A673 (cell line): ENCODE results near the gene ATXN7L2. TPM values are rescaled to one million over a fixed set of nuclear protein-coding genes. Genes with fewer than 3 reads are reported as not detected.

Experiments
- BruUV-seq: library from RNA; stranded (reverse); fragments of 400-500 nt; replicated peaks from 2 replicates; lab custom pipeline; 2021; lab: Mats Ljungman, UMichigan
- CTCF ChIA-PET: fragments of 300-600 bp; sonication (Branson Sonifier 250); formaldehyde crosslinking; loops from one replicate; lab custom pipeline; 2022; ENCODE audit warnings: antibody characterized with exemption; lab: Charles Lee
- POLR2A ChIA-PET: fragments of 300-600 bp; sonication (Branson Sonifier 250); formaldehyde crosslinking; loops from one replicate; lab custom pipeline; 2022; ENCODE audit warnings: antibody characterized with exemption; ENCODE audit not compliant: low non-redundant PET; lab: Charles Lee
- DNase-seq: peaks from one replicate; pipeline ENCODE4 v3.0.0-alpha.2; 2015; ENCODE audit warnings: low spot score
- H3K27ac ChIP-seq: fragments of 200-600 bp; sonication (generic); 2 replicates; pipeline ENCODE4 v1.5.1; 2016; ENCODE audit warnings: mixed run types, low read depth, mild to moderate bottlenecking, mixed read lengths, antibody characterized with exemption, low read length; ENCODE audit not compliant: poor library complexity, severe bottlenecking
- H3K27me3 ChIP-seq: fragments of 200-600 bp; sonication (generic); replicated peaks from 2 replicates; pipeline ENCODE4 v1.6.1; 2017; ENCODE audit warnings: mixed run types, low read depth, mild to moderate bottlenecking, mixed read lengths, antibody characterized with exemption, low read length; ENCODE audit not compliant: insufficient read depth, poor library complexity
- H3K36me3 ChIP-seq: fragments of 200-600 bp; sonication (generic); 2 replicates; pipeline ENCODE4 v1.6.1; 2016; ENCODE audit warnings: mixed run types, mild to moderate bottlenecking, mixed read lengths, antibody characterized with exemption, low read length; ENCODE audit not compliant: insufficient read depth, poor library complexity, severe bottlenecking
- H3K4me1 ChIP-seq: fragments of 200-600 bp; sonication (generic); 2 replicates; pipeline ENCODE4 v1.6.1; 2017; ENCODE audit warnings: mixed run types, mild to moderate bottlenecking, mixed read lengths, antibody characterized with exemption, low read length; ENCODE audit not compliant: insufficient read depth, poor library complexity, severe bottlenecking
- H3K4me3 ChIP-seq: fragments of 200-600 bp; sonication (generic); 2 replicates; pipeline ENCODE4 v1.5.1; 2016; ENCODE audit warnings: low read depth, mixed run types, mild to moderate bottlenecking, mixed read lengths, low read length; ENCODE audit not compliant: poor library complexity, severe bottlenecking
- H3K9me3 ChIP-seq: fragments of 200-600 bp; sonication (generic); 2 replicates; pipeline ENCODE4 v1.6.1; 2016; ENCODE audit warnings: mixed run types, low read depth, mild to moderate bottlenecking, mixed read lengths, antibody characterized with exemption, low read length; ENCODE audit not compliant: poor library complexity, severe bottlenecking
- CTCF ChIP-seq: fragments of 300-800, 200-600 bp; sonication (generic); conservative IDR thresholded peaks from 2 replicates; pipeline ENCODE4 v1.5.1; 2017; ENCODE audit warnings: low read depth, mild to moderate bottlenecking, antibody characterized with exemption, low read length, moderate library complexity, mixed read lengths
- EZH2 ChIP-seq: fragments of 200-600 bp; sonication (generic); IDR thresholded peaks from 2 replicates; pipeline ENCODE4 v1.6.1; 2017; ENCODE audit warnings: borderline replicate concordance, low read depth, mild to moderate bottlenecking, mixed read lengths, antibody characterized with exemption, low read length; ENCODE audit not compliant: poor library complexity, severe bottlenecking
- intact Hi-C: fragments of 100-400 bp; cut with micrococcal nuclease; formaldehyde crosslinking; loops from one replicate; pipeline ENCODE4 v1.10.0; 2022; ENCODE audit not compliant: unreplicated experiment
- total RNA-seq: library from RNA; stranded (reverse); gene quantifications from 2 replicates; pipeline ENCODE4 v1.2.3, GENCODE V29; 2021

Gene ATXN7L2
- total RNA-seq, 1 experiment from 2014 or later: 16.3 TPM

GRCh38 chr1:109498161-109498801 lies 14.6 kb downstream of the ATXN7L2 start:
- ChIA-PET CTCF (no interaction called here), POLR2A (no interaction called here)
- TF ChIP-seq CTCF (peak; percentile 59), EZH2 (no peak)
- H3K36me3 ChIP-seq: peaks cover 5% of the 10 kb centered on the region
- no peaks in the 10 kb centered on the region for H3K27me3 ChIP-seq
- intact Hi-C loops: loop anchor here (2.0 kb wide), 1 partner anchor 35 kb away; no protein-coding TSS in a partner anchor
- DNase-seq: no peak
- H3K4me1 ChIP-seq: no peaks in the 10 kb centered on the region
- H3K27ac ChIP-seq: no peak overlapping the region
- H3K4me3 ChIP-seq: no peak overlapping the region
- H3K9me3 ChIP-seq: no peaks in the 10 kb centered on the region
- BruUV-seq: no TSS peak

- DNase-seq: no peak
- Histone ChIP-seq H3K27ac (no peak overlapping the region), H3K4me3 (no peak overlapping the region), H3K9me3 (no peaks in the 10 kb centered on the region), H3K4me1 (no peaks in the 10 kb centered on the region), H3K36me3 (peaks cover 5% of the 10 kb centered on the region), H3K27me3 (no peaks in the 10 kb centered on the region)
- intact Hi-C loops: loop anchor here (2.0 kb wide), 1 partner anchor 34 kb away; no protein-coding TSS in a partner anchor
- TF ChIP-seq CTCF (no peak), EZH2 (no peak)
- ChIA-PET POLR2A (no interaction called here), CTCF (interaction anchor here (0.9 kb wide), 1 partner anchor 8 kb away, joined by 3 read pairs; no protein-coding TSS in a partner anchor)
- no TSS peak for BruUV-seq
Measured at GRCh38 chr1:109499081-109499480, 15.4 kb downstream of the ATXN7L2 start.

GRCh38 chr1:109499661-109500536 lies 16.2 kb downstream of the ATXN7L2 start:
- TF ChIP-seq CTCF (peak; percentile 60), EZH2 (no peak)
- ChIA-PET CTCF (interaction anchor here (0.7 to 1.0 kb wide), 3 partner anchors 9 to 33 kb away, joined by 3 to 5 read pairs (median 5); no protein-coding TSS in a partner anchor), POLR2A (no interaction called here)
- peak; percentile 44 for DNase-seq
- no TSS peak for BruUV-seq
- H3K27ac ChIP-seq: no peak overlapping the region
- no peaks in the 10 kb centered on the region for H3K4me1 ChIP-seq
- intact Hi-C loops: loop anchor here (2.0 kb wide), 1 partner anchor 33 kb away; no protein-coding TSS in a partner anchor
- no peaks in the 10 kb centered on the region for H3K27me3 ChIP-seq
- no peaks in the 10 kb centered on the region for H3K9me3 ChIP-seq
- no peak overlapping the region for H3K4me3 ChIP-seq
- peaks cover 5% of the 10 kb centered on the region for H3K36me3 ChIP-seq
